Caco-2 (cell line): ENCODE results near the gene S100A2. TPM values are rescaled to one million over a fixed set of nuclear protein-coding genes. Genes with fewer than 3 reads are reported as not detected.

Source experiments
- BruUV-seq: library from RNA; stranded (reverse); fragments of 400-500 nt; replicated peaks from 2 replicates; lab custom pipeline; 2021; lab: Mats Ljungman, UMichigan
- CTCF ChIA-PET: fragments of 300-600 bp; sonication (Branson Sonifier 250); formaldehyde crosslinking; loops from one replicate; lab custom pipeline; 2022; ENCODE audit warnings: antibody characterized with exemption; lab: Charles Lee
- POLR2A ChIA-PET: fragments of 300-600 bp; sonication (Branson Sonifier 250); formaldehyde crosslinking; loops from one replicate; lab custom pipeline; 2022; ENCODE audit warnings: antibody characterized with exemption; lab: Charles Lee
- DNase-seq, 2 experiments: peaks; one replicate each; pipeline versions ENCODE4 v3.0.0 to v3.0.0-alpha.2; 2020 to 2022
- H3K27me3 ChIP-seq: replicated peaks from 2 replicates; pipeline ENCODE4 v1.6.0; 2011; ENCODE audit warnings: low read length; ENCODE audit not compliant: control insufficient read depth, insufficient read depth
- H3K36me3 ChIP-seq: 2 replicates; pipeline ENCODE4 v1.5.1; 2011; ENCODE audit warnings: low read length; ENCODE audit not compliant: control insufficient read depth, insufficient read depth
- H3K4me1 ChIP-seq: fragments of 250-450 bp; sonication (Bioruptor Pico); 2 replicates; pipeline ENCODE4 v1.5.1; 2020; ENCODE audit warnings: mild to moderate bottlenecking
- H3K4me3 ChIP-seq: 2 replicates; pipeline ENCODE4 v1.5.1; 2011; ENCODE audit warnings: low read depth, mild to moderate bottlenecking, control low read depth, low read length
- H3K9me3 ChIP-seq: fragments of 250-450 bp; sonication (Bioruptor Pico); 2 replicates; pipeline ENCODE4 v1.5.1; 2020; ENCODE audit warnings: mild to moderate bottlenecking, moderate library complexity
- H3K27ac Mint-ChIP-seq: one replicate; pipeline ENCODE4 v1.8.0; 2022; ENCODE audit warnings: mixed read lengths; ENCODE audit not compliant: unreplicated experiment
- H3K27me3 Mint-ChIP-seq: one replicate; pipeline ENCODE4 v1.8.0; 2022; ENCODE audit warnings: mixed read lengths; ENCODE audit not compliant: insufficient read depth, unreplicated experiment
- H3K36me3 Mint-ChIP-seq: one replicate; pipeline ENCODE4 v1.8.0; 2022; ENCODE audit warnings: mild to moderate bottlenecking, mixed read lengths; ENCODE audit not compliant: insufficient read depth, unreplicated experiment
- H3K4me1 Mint-ChIP-seq: one replicate; pipeline ENCODE4 v1.8.0; 2022; ENCODE audit warnings: low read depth, mixed read lengths; ENCODE audit not compliant: unreplicated experiment
- H3K4me3 Mint-ChIP-seq: one replicate; pipeline ENCODE4 v1.8.0; 2022; ENCODE audit warnings: mild to moderate bottlenecking, moderate library complexity, mixed read lengths; ENCODE audit not compliant: unreplicated experiment
- H3K9me3 Mint-ChIP-seq: one replicate; pipeline ENCODE4 v1.8.0; 2022; ENCODE audit warnings: mixed read lengths; ENCODE audit not compliant: unreplicated experiment
- intact Hi-C: fragments of 100-400 bp; cut with micrococcal nuclease; formaldehyde crosslinking; loops from one replicate; pipeline ENCODE4 v1.10.0; 2022; ENCODE audit not compliant: unreplicated experiment
- total RNA-seq: library from RNA; stranded (reverse); gene quantifications from 2 replicates; pipeline ENCODE4 v1.2.3, GENCODE V29; 2022
- TF ChIP-seq, protein P1 (sequence below), 2 experiments: fragments of 200-600 bp in 1 of 2; IDR thresholded peaks; 1 replicate in 1 of 2; 2 replicates in 1 of 2; pipeline versions ENCODE4 v1.5.1 to v1.8.0; 2011 to 2022; ENCODE audit warnings: antibody characterized with exemption in 1 of 2, control low read depth in 1 of 2, inconsistent platforms in 1 of 2, low read depth in 1 of 2, low read length in 1 of 2, mild to moderate bottlenecking in 1 of 2, moderate library complexity in 1 of 2; ENCODE audit not compliant: insufficient read depth in 1 of 2, severe bottlenecking in 1 of 2, unreplicated experiment in 1 of 2

The S100A2 gene
- total RNA-seq, 1 experiment from 2014 or later: 2.4 TPM

DNA sequence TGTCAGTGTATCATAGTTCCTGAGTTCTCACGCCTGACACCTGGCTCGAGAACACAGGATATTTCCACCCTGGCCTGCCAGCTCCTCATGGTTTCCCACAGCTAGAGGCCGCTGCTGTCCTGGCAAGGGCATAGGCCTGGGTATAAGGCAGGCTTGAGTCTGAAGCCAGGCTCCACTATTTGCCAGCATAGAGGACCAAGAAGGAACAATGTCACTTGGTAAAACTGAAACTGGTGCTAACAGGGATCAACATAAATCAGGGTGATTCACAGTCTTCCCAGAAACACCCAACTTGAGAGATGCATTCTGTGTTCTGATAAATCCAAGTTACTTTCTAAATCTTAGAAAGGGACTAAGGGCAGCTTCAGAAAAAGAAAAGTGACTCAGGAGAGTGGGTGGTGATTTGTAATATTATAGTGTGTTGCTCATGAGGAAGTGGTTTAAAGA, 6.9 kb upstream of the S100A2 start:
- no peaks in the 10 kb centered on the region for H3K36me3 ChIP-seq
- peaks cover 58% of the 10 kb centered on the region for H3K4me1 ChIP-seq
- no TSS peak for BruUV-seq
- no peaks in the 10 kb centered on the region for H3K9me3 Mint-ChIP-seq
- peaks cover 65% of the 10 kb centered on the region for H3K4me1 Mint-ChIP-seq
- ChIA-PET CTCF (interaction anchor here (0.6 to 3.1 kb wide), 12 partner anchors 28 to 62 kb away, joined by 3 to 25 read pairs (median 4); partner anchors contain the start of genes CHTOP, S100A1, S100A13 and S100A14), POLR2A (interaction anchor here (0.6 to 1.2 kb wide), 2 partner anchors 62 to 82 kb away, joined by 3 to 5 read pairs; no protein-coding TSS in a partner anchor)
- no peak overlapping the region for H3K4me3 Mint-ChIP-seq
- H3K4me3 ChIP-seq: no peak overlapping the region
- H3K27me3 Mint-ChIP-seq: no peaks in the 10 kb centered on the region
- H3K9me3 ChIP-seq: no peaks in the 10 kb centered on the region
- H3K27me3 ChIP-seq: no peaks in the 10 kb centered on the region
- peaks cover 23% of the 10 kb centered on the region for H3K36me3 Mint-ChIP-seq
- peak; percentile 63 to 69 for DNase-seq
- intact Hi-C loops: loop anchor here (1.0 to 2.0 kb wide), 2 partner anchors 45 to 54 kb away; partner anchors contain the start of gene S100A13
- TF ChIP-seq, protein P1, sequence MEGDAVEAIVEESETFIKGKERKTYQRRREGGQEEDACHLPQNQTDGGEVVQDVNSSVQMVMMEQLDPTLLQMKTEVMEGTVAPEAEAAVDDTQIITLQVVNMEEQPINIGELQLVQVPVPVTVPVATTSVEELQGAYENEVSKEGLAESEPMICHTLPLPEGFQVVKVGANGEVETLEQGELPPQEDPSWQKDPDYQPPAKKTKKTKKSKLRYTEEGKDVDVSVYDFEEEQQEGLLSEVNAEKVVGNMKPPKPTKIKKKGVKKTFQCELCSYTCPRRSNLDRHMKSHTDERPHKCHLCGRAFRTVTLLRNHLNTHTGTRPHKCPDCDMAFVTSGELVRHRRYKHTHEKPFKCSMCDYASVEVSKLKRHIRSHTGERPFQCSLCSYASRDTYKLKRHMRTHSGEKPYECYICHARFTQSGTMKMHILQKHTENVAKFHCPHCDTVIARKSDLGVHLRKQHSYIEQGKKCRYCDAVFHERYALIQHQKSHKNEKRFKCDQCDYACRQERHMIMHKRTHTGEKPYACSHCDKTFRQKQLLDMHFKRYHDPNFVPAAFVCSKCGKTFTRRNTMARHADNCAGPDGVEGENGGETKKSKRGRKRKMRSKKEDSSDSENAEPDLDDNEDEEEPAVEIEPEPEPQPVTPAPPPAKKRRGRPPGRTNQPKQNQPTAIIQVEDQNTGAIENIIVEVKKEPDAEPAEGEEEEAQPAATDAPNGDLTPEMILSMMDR (IDR thresholded peaks at IDR 0.05; ENCODE audit: insufficient read depth in 1 of 2, low read depth in 1 of 2, low read length in 1 of 2, severe bottlenecking in 1 of 2, unreplicated experiment in 1 of 2): peak in 1 of 2 experiments; percentile 70
- H3K27ac Mint-ChIP-seq: peak overlapping the region; percentile 29

DNA sequence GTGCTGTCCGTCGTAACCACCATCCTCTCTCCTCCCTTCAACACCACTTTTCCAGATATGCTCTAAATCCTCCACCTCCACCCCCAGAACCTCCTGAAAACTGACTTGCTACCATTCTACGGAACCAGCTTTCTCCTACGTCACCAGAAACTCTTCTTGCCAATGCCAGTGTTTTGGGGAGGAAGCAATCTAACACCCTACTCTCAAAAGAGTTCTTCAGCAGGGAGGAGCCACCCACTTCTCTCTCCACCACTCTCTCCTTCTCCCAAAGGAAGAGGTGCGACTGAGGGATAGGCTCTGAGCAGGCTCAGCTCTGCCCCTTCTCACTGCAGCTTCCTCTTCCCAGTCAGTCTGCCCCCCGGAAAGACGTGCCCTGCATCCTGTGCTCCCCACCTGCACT, 6.1 kb upstream of the S100A2 start:
- DNase-seq: no peak
- H3K27me3 ChIP-seq: no peaks in the 10 kb centered on the region
- H3K27me3 Mint-ChIP-seq: no peaks in the 10 kb centered on the region
- H3K4me3 ChIP-seq: no peak overlapping the region
- H3K9me3 ChIP-seq: no peaks in the 10 kb centered on the region
- H3K36me3 Mint-ChIP-seq: peaks cover 15% of the 10 kb centered on the region
- H3K36me3 ChIP-seq: no peaks in the 10 kb centered on the region
- TF ChIP-seq, protein P1 (IDR thresholded peaks at IDR 0.05; ENCODE audit: insufficient read depth in 1 of 2, low read depth in 1 of 2, low read length in 1 of 2, severe bottlenecking in 1 of 2, unreplicated experiment in 1 of 2): no peak
- no peaks in the 10 kb centered on the region for H3K9me3 Mint-ChIP-seq
- peaks cover 58% of the 10 kb centered on the region for H3K4me1 ChIP-seq
- no TSS peak for BruUV-seq
- intact Hi-C loops: loop anchor here (1.0 to 2.0 kb wide), 2 partner anchors 46 to 55 kb away; partner anchors contain the start of gene S100A13
- ChIA-PET POLR2A (interaction anchor here (1.1 to 1.7 kb wide), 3 partner anchors 44 to 63 kb away, joined by 3 to 6 read pairs (median 4); partner anchors contain the start of genes S100A13 and S100A14), CTCF (interaction anchor here (0.6 to 3.1 kb wide), 9 partner anchors 27 to 61 kb away, joined by 3 to 25 read pairs (median 4); partner anchors contain the start of genes S100A1, S100A13, S100A14 and S100A16)
- peaks cover 65% of the 10 kb centered on the region for H3K4me1 Mint-ChIP-seq
- no peak overlapping the region for H3K4me3 Mint-ChIP-seq
- H3K27ac Mint-ChIP-seq: peak overlapping the region; percentile 29

DNA sequence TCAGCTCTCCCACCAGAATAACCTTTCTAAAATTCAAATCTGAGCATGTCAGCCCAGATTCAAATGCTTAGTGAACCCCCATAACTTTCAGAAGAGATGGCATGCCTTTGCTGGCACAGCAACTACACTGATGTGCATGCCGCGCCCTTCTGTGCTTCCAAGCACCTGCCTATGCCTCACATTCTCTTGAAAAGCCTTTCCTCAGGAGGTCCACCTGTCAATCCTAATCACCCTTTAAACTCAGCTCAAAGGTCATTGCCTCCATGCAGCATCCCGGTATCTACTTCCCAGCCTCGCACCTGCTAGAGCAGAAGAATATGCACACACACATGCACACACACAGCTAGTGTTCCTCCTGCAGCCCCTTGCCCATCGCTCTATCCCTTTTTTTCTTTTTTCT, 5.2 kb upstream of the S100A2 start:
- no peaks in the 10 kb centered on the region for H3K9me3 Mint-ChIP-seq
- no peaks in the 10 kb centered on the region for H3K36me3 ChIP-seq
- intact Hi-C loops: no loop called here
- BruUV-seq: no TSS peak
- peak; percentile 44 to 63 for DNase-seq
- H3K27me3 Mint-ChIP-seq: no peaks in the 10 kb centered on the region
- H3K4me1 Mint-ChIP-seq: peaks cover 65% of the 10 kb centered on the region
- peaks cover 58% of the 10 kb centered on the region for H3K4me1 ChIP-seq
- ChIA-PET CTCF (interaction anchor here (0.6 to 3.1 kb wide), 8 partner anchors 19 to 75 kb away, joined by 3 to 25 read pairs (median 4); partner anchors contain the start of genes S100A13 and S100A14), POLR2A (interaction anchor here (0.7 to 1.7 kb wide), 4 partner anchors 42 to 63 kb away, joined by 4 to 12 read pairs (median 5); partner anchors contain the start of genes CHTOP, S100A13, S100A14 and S100A16)
- H3K36me3 Mint-ChIP-seq: peaks cover 15% of the 10 kb centered on the region
- no peaks in the 10 kb centered on the region for H3K9me3 ChIP-seq
- no peak overlapping the region for H3K4me3 ChIP-seq
- H3K27me3 ChIP-seq: no peaks in the 10 kb centered on the region
- H3K4me3 Mint-ChIP-seq: no peak overlapping the region
- TF ChIP-seq, protein P1 (IDR thresholded peaks at IDR 0.05; ENCODE audit: insufficient read depth in 1 of 2, low read depth in 1 of 2, low read length in 1 of 2, severe bottlenecking in 1 of 2, unreplicated experiment in 1 of 2): no peak
- peak overlapping the region; percentile 30 for H3K27ac Mint-ChIP-seq
